ENCODE measurements around the gene CORO2B. TPM values are rescaled to one million over a fixed set of nuclear protein-coding genes. Genes with fewer than 3 reads are reported as not detected.

Gene CORO2B
- total and polyA plus RNA-seq, 2 of the 4 experiments (the other 2 are of a cell fraction) = 9.3 to 39.3 TPM

DNA sequence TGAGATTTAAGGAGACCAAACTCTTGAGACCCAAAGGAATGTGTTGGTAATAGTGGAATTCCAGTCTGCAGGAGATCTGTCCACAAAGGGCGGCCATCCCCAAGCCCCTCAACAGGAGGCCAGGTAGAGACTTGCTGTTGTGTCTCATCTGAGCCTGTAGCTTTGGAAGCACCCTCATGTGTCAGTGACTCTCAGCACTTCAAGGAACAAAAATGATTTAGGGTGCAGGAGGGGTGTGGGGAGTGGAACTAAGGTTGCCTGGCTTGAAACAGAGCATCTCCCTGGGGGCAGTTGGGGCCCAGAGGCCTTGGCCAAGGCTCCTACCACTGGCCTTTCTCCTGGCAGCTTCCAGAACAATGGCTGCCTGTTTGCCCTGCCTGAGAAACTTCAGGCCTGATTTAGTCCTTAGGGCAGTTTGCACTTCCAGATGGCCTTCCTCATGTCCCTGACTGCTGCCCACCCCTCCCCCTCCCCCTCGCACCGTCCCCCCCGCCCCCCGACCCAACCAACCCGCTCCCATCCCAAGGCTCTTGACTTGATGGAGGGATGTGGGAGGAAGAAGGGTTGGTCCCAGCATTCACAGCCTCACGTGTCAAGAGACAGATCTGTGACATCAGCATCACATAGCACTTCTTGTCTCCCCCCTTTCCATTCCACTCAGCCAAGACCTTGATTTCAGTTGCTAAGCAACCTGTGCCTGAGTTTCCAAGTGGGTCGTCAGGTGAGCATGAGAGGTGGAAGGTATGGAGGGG lies 77.1 kb downstream of the CORO2B start:
- Histone ChIP-seq H3K23ac (ENCODE audit: low read depth, low read length) (no peak overlapping the region), H3K4me3 (ENCODE audit: insufficient read depth, low read depth, low read length) (no peak overlapping the region), H3K56ac (ENCODE audit: extremely low read depth, insufficient read depth, low read length) (no peak overlapping the region), H2BK15ac (ENCODE audit: low read depth, low read length) (no peak overlapping the region), H2AFZ (replicated peaks; ENCODE audit: low read length, poor library complexity) (no peak overlapping the region), H3K4me1 (ENCODE audit: control insufficient read depth, insufficient read depth, low read length) (peaks cover 2% of the 10 kb centered on the region; the same call in 1 of the 2 replicates), H2BK120ac (ENCODE audit: low read depth, low read length) (no peak overlapping the region), H4K20me1 (ENCODE audit: insufficient read depth, low read length) (no peaks in the 10 kb centered on the region; the same call in 1 of the 2 replicates), H2BK20ac (ENCODE audit: low read depth, low read length) (no peak overlapping the region), H3K14ac (replicated peaks; ENCODE audit: low read depth, low read length) (no peak overlapping the region), H3K27me3 (ENCODE audit: control insufficient read depth, insufficient read depth, low read length) (no peaks in the 10 kb centered on the region), H3K9ac (ENCODE audit: low read depth, low read length) (no peak overlapping the region), H3K9me1 (ENCODE audit: insufficient read depth, low read length) (peaks cover 8% of the 10 kb centered on the region; the same call in 1 of the 2 replicates), H3K4ac (ENCODE audit: low read depth, low read length) (no peak overlapping the region), H2AK9ac (replicated peaks; ENCODE audit: low read depth, low read length, poor library complexity) (peak overlapping the region; percentile 74), H3K79me1 (ENCODE audit: low read depth in 1 of 2, low read length in 2 of 2) (no peaks in the 10 kb centered on the region), H3K36me3 (ENCODE audit: control insufficient read depth, insufficient read depth, low read length) (no peaks in the 10 kb centered on the region; the same call in 1 of the 2 replicates), H4K8ac (ENCODE audit: low read depth in 2 of 2, low read length in 2 of 2) (no peak overlapping the region), H2AK5ac (ENCODE audit: low read depth, low read length) (no peak overlapping the region), H3K9me3 (ENCODE audit: control insufficient read depth, insufficient read depth, low read length) (no peaks in the 10 kb centered on the region), H3K18ac (ENCODE audit: low read depth, low read length) (no peak overlapping the region), H4K91ac (ENCODE audit: insufficient read depth, low read depth, low read length) (no peak overlapping the region), H2BK5ac (ENCODE audit: low read depth, low read length, poor library complexity, severe bottlenecking) (no peak overlapping the region), H4K5ac (ENCODE audit: low read depth, low read length) (no peak overlapping the region), H3K4me2 (ENCODE audit: low read depth, low read length) (no peak overlapping the region), H3K27ac (ENCODE audit: insufficient read depth, low read length) (no peak overlapping the region)
- dilution Hi-C loops (cut with HindIII; ENCODE audit: low sequenced_read_pairs, unreplicated experiment) = no loop called here
- no TSS peak for BruUV-seq (replicated peaks)
- ChIA-PET CTCF (no interaction called here), POLR2A (ENCODE audit: unreplicated experiment) (no interaction called here)
- no peak for DNase-seq
- 100% methylated on average over 1 of the region's 8 CpGs; no CpG with 5 or more reads in 1 of the 2 experiments for WGBS, 2 experiments (ENCODE audit: extremely low coverage in 2 of 2, insufficient read length in 1 of 2)
- in situ Hi-C loops (cut with MboI; ENCODE audit: low sequenced_read_pairs) = no loop called here
- ATAC-seq (ENCODE audit: low read depth) = no peak
- TF ChIP-seq, protein P1, sequence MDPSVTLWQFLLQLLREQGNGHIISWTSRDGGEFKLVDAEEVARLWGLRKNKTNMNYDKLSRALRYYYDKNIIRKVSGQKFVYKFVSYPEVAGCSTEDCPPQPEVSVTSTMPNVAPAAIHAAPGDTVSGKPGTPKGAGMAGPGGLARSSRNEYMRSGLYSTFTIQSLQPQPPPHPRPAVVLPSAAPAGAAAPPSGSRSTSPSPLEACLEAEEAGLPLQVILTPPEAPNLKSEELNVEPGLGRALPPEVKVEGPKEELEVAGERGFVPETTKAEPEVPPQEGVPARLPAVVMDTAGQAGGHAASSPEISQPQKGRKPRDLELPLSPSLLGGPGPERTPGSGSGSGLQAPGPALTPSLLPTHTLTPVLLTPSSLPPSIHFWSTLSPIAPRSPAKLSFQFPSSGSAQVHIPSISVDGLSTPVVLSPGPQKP (IDR thresholded peaks at IDR 0.05; ENCODE audit: borderline replicate concordance, low read depth, low read length) = no peak
- TF ChIP-seq POLR2A (IDR thresholded peaks at IDR 0.05; ENCODE audit: low read depth, low read length) (no peak), CHD1 (IDR thresholded peaks at IDR 0.05; ENCODE audit: low read depth, low read length) (no peak), MXI1 (IDR thresholded peaks at IDR 0.05; ENCODE audit: borderline replicate concordance, low read depth, low read length) (no peak), CEBPB (IDR thresholded peaks at IDR 0.05; ENCODE audit: low read depth, low read length) (no peak), RFX5 (IDR thresholded peaks at IDR 0.05; ENCODE audit: low read depth, low read length) (no peak), MAFK (IDR thresholded peaks at IDR 0.05; ENCODE audit: low read depth, low read length) (no peak), MAZ (IDR thresholded peaks at IDR 0.05; ENCODE audit: borderline replicate concordance, low read depth, low read length) (no peak), SMC3 (IDR thresholded peaks at IDR 0.05; ENCODE audit: low read depth, low read length) (no peak), FOS (IDR thresholded peaks at IDR 0.05; ENCODE audit: low read depth, low read length) (no peak), BHLHE40 (IDR thresholded peaks at IDR 0.05; ENCODE audit: low read depth, low read length) (no peak), RCOR1 (IDR thresholded peaks at IDR 0.05; ENCODE audit: insufficient replicate concordance, low read length) (no peak), NFE2L2 (IDR thresholded peaks at IDR 0.05; ENCODE audit: low read depth, low read length) (no peak), RAD21 (IDR thresholded peaks at IDR 0.05; ENCODE audit: low read length) (no peak)
- TF ChIP-seq, protein P2, sequence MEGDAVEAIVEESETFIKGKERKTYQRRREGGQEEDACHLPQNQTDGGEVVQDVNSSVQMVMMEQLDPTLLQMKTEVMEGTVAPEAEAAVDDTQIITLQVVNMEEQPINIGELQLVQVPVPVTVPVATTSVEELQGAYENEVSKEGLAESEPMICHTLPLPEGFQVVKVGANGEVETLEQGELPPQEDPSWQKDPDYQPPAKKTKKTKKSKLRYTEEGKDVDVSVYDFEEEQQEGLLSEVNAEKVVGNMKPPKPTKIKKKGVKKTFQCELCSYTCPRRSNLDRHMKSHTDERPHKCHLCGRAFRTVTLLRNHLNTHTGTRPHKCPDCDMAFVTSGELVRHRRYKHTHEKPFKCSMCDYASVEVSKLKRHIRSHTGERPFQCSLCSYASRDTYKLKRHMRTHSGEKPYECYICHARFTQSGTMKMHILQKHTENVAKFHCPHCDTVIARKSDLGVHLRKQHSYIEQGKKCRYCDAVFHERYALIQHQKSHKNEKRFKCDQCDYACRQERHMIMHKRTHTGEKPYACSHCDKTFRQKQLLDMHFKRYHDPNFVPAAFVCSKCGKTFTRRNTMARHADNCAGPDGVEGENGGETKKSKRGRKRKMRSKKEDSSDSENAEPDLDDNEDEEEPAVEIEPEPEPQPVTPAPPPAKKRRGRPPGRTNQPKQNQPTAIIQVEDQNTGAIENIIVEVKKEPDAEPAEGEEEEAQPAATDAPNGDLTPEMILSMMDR (conservative IDR thresholded peaks at IDR 0.05; ENCODE audit: low read depth, low read length) = no peak
- intact Hi-C loops (cut with micrococcal nuclease) = no loop called here
